Adipose tissue (tissue), 3 donors: Measurements from ENCODE around the gene DIP2A. TPM values are rescaled to one million over a fixed set of nuclear protein-coding genes. Genes with fewer than 3 reads are reported as not detected.

Source experiments
- H3K27ac ChIP-seq: one replicate; pipeline ENCODE4 v1.5.1; 2013; ENCODE audit warnings: low read depth, low read length
- WGBS, 3 donors: extraction: QIAGEN DNeasy Blood & Tissue Kit; methylation state at CpG; one replicate each; pipeline ENCODE4 v1.1.7; 2013; 5-methylcytosine and 5-hydroxymethylcytosine counted together
- polyA plus RNA-seq, 3 donors: library from polyadenylated mRNA; stranded (reverse); fragments of 200-250 nt; gene quantifications; one replicate each; pipeline ENCODE4 v1.2.3, GENCODE V29; 2013
- donor health status: healthy with polysubstance abuse.
- donor health status: Bipolar disorder and iron deficiency.
- donor health status: healthy.

The DIP2A gene
- polyA plus RNA-seq, 3 donors: 9.8 to 19.0 (median 14.5) TPM

GRCh38 chr21:46617267-46618051 is 158.8 kb downstream of the DIP2A start:
- WGBS, 3 donors: 74 to 77% (median 75%) methylated on average over 6 of the region's 6 CpGs
- no peak overlapping the region for H3K27ac ChIP-seq

- WGBS, 3 donors: 72 to 88% (median 78%) methylated on average over 5 of the region's 5 CpGs
- no peak overlapping the region for H3K27ac ChIP-seq
Observed at GRCh38 chr21:46618738-46619379, 160.2 kb downstream of the DIP2A start.

Other genes starting within 250 kb of the DIP2A start
- gene LSS, start 230.1 kb upstream of the DIP2A start, polyA plus RNA-seq: 10 to 100 TPM; 16.9 to 60.7 (median 38.4) TPM
- 10 to 100 TPM; 22.8 to 41.0 (median 39.1) TPM for gene MCM3AP, start 173.3 kb upstream of the DIP2A start, polyA plus RNA-seq
- 10 to 100 TPM in 2 of 3 donors, 1 to 10 TPM in 1; 8.1 to 14.7 (median 13.9) TPM for gene YBEY, start 172.5 kb upstream of the DIP2A start, polyA plus RNA-seq
- 1 to 10 TPM in 2 of 3 donors, under 1 TPM in 1; 0.89 to 3.8 (median 1.4) TPM for gene C21orf58, start 135.0 kb upstream of the DIP2A start, polyA plus RNA-seq
- gene PCNT, start 134.7 kb upstream of the DIP2A start, polyA plus RNA-seq: 10 to 100 TPM in 2 of 3 donors, 1 to 10 TPM in 1; 5.7 to 15.6 (median 11.2) TPM
- gene S100B, start 146.2 kb downstream of the DIP2A start, polyA plus RNA-seq: 100 to 1,000 TPM in 1 of 3 donors, 10 to 100 TPM in 1, 1 to 10 TPM in 1; 6.3 to 271 (median 83.2) TPM
- gene PRMT2, start 176.8 kb downstream of the DIP2A start, polyA plus RNA-seq: 10 to 100 TPM; 38.9 to 99.8 (median 77.8) TPM